MM.1S (cell line): ENCODE results near the gene ZMYND10.

Source experiments
- EZH2 ChIP-seq: fragments of 300-600 bp; sonication (generic); optimal IDR thresholded peaks from 2 replicates; pipeline ENCODE3; 2017; ENCODE audit warnings: low read depth, mild to moderate bottlenecking, antibody characterized with exemption, low read length, mixed read lengths
- TF ChIP-seq, protein P1 (sequence below): fragments of 300-600 bp; sonication (generic); IDR thresholded peaks from 2 replicates; pipeline ENCODE4 v1.5.1; 2016; ENCODE audit warnings: antibody characterized with exemption, low read length, mixed read lengths

DNA sequence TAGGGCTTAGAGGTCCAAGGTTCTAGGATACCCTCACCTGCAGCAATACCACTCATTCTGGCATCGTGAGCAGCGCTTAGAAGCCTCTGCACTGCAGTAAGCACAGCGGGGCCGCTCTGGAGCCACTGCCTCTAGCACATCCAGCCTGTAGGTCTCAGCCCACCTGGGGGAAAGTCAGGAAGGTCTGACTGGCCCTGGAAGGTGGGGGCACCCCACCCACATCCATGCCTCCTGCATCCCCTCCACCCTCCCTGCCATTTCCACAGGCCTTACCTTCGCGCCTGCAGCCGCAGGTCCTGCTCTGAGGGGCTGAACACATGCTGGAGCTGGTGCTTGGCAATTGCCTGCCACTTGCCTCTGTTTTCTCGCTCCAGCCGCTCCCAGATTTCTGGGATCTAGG lies 4.0 kb downstream of the ZMYND10 start:
- TF ChIP-seq, protein P1, sequence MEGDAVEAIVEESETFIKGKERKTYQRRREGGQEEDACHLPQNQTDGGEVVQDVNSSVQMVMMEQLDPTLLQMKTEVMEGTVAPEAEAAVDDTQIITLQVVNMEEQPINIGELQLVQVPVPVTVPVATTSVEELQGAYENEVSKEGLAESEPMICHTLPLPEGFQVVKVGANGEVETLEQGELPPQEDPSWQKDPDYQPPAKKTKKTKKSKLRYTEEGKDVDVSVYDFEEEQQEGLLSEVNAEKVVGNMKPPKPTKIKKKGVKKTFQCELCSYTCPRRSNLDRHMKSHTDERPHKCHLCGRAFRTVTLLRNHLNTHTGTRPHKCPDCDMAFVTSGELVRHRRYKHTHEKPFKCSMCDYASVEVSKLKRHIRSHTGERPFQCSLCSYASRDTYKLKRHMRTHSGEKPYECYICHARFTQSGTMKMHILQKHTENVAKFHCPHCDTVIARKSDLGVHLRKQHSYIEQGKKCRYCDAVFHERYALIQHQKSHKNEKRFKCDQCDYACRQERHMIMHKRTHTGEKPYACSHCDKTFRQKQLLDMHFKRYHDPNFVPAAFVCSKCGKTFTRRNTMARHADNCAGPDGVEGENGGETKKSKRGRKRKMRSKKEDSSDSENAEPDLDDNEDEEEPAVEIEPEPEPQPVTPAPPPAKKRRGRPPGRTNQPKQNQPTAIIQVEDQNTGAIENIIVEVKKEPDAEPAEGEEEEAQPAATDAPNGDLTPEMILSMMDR: no peak
- no peak for TF ChIP-seq EZH2
